Measurements from ENCODE around the gene UBAP2. TPM values are rescaled to one million over a fixed set of nuclear protein-coding genes. Genes with fewer than 3 reads are reported as not detected.

UBAP2 gene
- total RNA-seq, 3 donors from 2014 or later: 21.8 to 32.1 (median 29.8) TPM

GRCh38 chr9:33885948-33886347, 162.7 kb downstream of the UBAP2 start:
- Histone ChIP-seq H3K27me3 (no peaks in the 10 kb centered on the region), H3K36me3 (no peaks in the 10 kb centered on the region), H3K9me3 (no peaks in the 10 kb centered on the region), H3K4me1 (peaks cover 0 to 5% of the 10 kb centered on the region in 2 donors), H3K4me3 (no peak overlapping the region), H3K27ac (no peak overlapping the region)
- no peak for DNase-seq (ENCODE audit: low spot score in 2 of 2)
- TF ChIP-seq, protein P1, sequence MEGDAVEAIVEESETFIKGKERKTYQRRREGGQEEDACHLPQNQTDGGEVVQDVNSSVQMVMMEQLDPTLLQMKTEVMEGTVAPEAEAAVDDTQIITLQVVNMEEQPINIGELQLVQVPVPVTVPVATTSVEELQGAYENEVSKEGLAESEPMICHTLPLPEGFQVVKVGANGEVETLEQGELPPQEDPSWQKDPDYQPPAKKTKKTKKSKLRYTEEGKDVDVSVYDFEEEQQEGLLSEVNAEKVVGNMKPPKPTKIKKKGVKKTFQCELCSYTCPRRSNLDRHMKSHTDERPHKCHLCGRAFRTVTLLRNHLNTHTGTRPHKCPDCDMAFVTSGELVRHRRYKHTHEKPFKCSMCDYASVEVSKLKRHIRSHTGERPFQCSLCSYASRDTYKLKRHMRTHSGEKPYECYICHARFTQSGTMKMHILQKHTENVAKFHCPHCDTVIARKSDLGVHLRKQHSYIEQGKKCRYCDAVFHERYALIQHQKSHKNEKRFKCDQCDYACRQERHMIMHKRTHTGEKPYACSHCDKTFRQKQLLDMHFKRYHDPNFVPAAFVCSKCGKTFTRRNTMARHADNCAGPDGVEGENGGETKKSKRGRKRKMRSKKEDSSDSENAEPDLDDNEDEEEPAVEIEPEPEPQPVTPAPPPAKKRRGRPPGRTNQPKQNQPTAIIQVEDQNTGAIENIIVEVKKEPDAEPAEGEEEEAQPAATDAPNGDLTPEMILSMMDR (IDR thresholded peaks at IDR 0.05): no peak
- TF ChIP-seq POLR2A (IDR thresholded peaks at IDR 0.05) (no peak), POLR2AphosphoS5 (IDR thresholded peaks at IDR 0.05) (no peak)
- intact Hi-C loops (cut with DNase I; ENCODE audit: low total_unique reads): no loop called here

- TF ChIP-seq, protein P1 (IDR thresholded peaks at IDR 0.05): no peak
- TF ChIP-seq POLR2A (IDR thresholded peaks at IDR 0.05): no peak
- no peak for TF ChIP-seq POLR2AphosphoS5 (IDR thresholded peaks at IDR 0.05)
Measured at GRCh38 chr9:33884856-33885701, 163.6 kb downstream of the UBAP2 start.

DNA sequence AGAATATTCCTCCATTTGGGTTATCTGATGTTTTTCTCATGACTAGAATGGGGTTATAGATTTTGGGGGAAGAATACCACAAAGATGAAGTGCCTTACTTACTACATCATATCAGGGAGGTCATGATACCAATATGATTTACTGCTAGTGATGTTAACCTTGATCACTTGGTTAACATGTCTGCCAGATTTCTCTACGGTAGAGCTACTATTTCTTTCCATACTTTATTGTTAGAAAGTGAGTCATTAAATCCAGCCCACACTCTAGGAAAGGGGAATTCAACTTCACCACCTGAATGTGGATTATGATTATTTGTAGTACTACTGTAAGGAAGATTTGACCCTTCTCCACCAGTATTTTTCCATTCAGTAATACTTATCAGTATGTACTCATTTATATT, 167.1 kb downstream of the UBAP2 start:
- no peak for DNase-seq (ENCODE audit: low spot score in 2 of 2)
- no peaks in the 10 kb centered on the region for H3K9me3 ChIP-seq
- intact Hi-C loops (cut with DNase I; ENCODE audit: low total_unique reads): no loop called here

More at GRCh38 chr9:33884856-33885701, 163.6 kb downstream of the UBAP2 start:
- Histone ChIP-seq H3K4me1 (peaks cover 0 to 5% of the 10 kb centered on the region in 2 donors), H3K27me3 (no peaks in the 10 kb centered on the region), H3K27ac (no peak overlapping the region), H3K36me3 (no peaks in the 10 kb centered on the region), H3K9me3 (no peaks in the 10 kb centered on the region), H3K4me3 (no peak overlapping the region)
- DNase-seq (ENCODE audit: low spot score in 2 of 2): no peak
- intact Hi-C loops (cut with DNase I; ENCODE audit: low total_unique reads): no loop called here

DNA sequence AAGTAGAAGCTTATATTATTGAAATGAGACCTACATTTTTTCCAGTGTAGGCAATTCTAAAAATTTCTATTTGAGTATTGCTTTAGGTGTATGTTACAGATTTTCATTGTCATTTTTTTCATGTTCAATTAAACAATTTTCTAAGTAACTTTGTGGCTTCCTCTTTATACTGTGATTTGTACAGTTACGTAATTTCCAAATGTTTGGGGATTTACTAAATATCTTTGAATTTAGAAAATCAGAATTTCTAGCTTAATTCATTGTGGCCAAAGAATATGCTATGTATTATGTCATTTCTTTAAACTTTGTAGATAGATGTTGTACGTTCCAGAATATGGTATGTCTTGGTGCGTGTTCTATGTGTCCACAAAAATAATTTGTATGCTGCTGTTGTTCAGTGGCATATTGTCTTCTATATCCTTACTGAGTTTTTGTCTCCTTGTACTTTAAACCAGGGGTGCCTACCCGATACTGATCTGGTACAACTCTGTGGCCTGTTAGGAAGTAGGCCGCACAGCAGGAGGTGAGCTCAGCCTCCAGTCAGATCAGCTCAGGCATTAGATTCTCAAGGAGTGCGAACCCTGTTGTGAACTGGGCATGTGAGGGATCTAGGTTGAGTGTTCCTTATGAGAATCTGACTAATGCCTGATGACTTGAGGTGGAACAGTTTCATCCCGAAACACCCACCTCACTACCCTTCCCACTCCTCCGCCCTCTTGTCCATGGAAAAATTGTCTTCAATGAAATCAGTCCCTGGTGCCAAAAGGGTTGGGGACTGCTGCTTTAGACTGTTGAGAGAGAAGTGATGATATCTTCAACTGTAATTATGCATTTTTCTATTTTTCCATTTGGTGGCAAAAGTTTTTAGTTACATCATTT, 168.2 kb downstream of the UBAP2 start:
- no peak for DNase-seq (ENCODE audit: low spot score in 2 of 2)
- H3K9me3 ChIP-seq: no peaks in the 10 kb centered on the region
- no peak overlapping the region for H3K4me3 ChIP-seq
- H3K36me3 ChIP-seq: no peaks in the 10 kb centered on the region
- TF ChIP-seq POLR2A (IDR thresholded peaks at IDR 0.05) (no peak), POLR2AphosphoS5 (IDR thresholded peaks at IDR 0.05) (no peak)
- TF ChIP-seq, protein P1 (IDR thresholded peaks at IDR 0.05): no peak
- no peaks in the 10 kb centered on the region for H3K27me3 ChIP-seq
- H3K27ac ChIP-seq: no peak overlapping the region
- intact Hi-C loops (cut with DNase I; ENCODE audit: low total_unique reads): no loop called here
- H3K4me1 ChIP-seq: peaks cover 0 to 5% of the 10 kb centered on the region in 2 donors

More for the DNA sequence above, 167.1 kb downstream of the UBAP2 start:
- Histone ChIP-seq H3K36me3 (no peaks in the 10 kb centered on the region), H3K4me3 (no peak overlapping the region), H3K4me1 (peaks cover 0 to 5% of the 10 kb centered on the region in 2 donors), H3K27me3 (no peaks in the 10 kb centered on the region), H3K27ac (no peak overlapping the region)
- TF ChIP-seq, protein P1 (IDR thresholded peaks at IDR 0.05): no peak
- TF ChIP-seq POLR2AphosphoS5 (IDR thresholded peaks at IDR 0.05): no peak
- TF ChIP-seq POLR2A (IDR thresholded peaks at IDR 0.05): no peak

Data from breast epithelium (tissue), 4 donors.